Endometrium (tissue), 2 donors: ENCODE results near the gene POLE.

ENCODE experiments used
- FAIRE-seq: peaks from 2 replicates; lab custom pipeline; 2012; peaks lifted over from hg19 to GRCh38; lab: Jason Lieb, UNC
- donor health status: control.
- donor health status: control.

Gene POLE

GRCh38 chr12:132685400-132685799 is 1.7 kb downstream of the POLE start:
- no peak for FAIRE-seq

GRCh38 chr12:132677492-132677891 is 9.7 kb downstream of the POLE start:
- no peak for FAIRE-seq

DNA sequence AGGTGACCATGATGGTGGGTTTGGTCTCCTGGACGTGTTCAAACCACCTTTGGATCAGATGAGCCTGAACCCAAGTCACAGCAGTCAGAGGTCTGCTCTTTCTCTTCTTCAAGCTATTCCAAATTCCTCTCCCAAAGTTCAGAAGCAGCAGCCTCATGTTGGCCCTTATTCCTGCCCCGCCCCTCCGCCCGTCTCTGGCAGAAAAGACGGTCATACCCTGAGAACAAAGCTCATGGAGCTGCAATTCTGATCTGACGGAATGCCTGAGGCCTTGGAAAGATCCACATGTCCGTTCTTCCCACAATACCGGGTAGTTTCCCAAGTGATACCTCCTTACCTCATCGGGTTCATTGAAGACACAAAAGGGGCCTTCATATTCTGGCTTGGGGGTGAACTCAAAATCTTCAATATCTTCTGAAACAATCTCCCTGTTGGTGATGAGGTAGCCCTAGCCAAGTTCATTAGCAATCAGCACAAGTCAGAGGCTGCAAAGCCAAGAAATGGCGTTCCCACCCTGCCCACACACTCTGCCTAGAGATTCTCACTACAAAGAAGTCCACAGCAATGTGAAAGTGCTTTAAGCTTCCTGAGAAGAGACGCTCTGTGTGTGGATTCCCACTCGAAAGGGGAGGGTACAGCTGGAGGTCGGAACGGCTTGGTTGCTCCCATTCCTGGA is 11.2 kb downstream of the POLE start:
- FAIRE-seq, result no peak

- FAIRE-seq, result no peak
Observed at GRCh38 chr12:132674561-132674960, 12.6 kb downstream of the POLE start.

- FAIRE-seq, result no peak
Observed at GRCh38 chr12:132673288-132674179, 13.6 kb downstream of the POLE start.

- FAIRE-seq, result no peak
Observed at GRCh38 chr12:132672678-132673077, 14.5 kb downstream of the POLE start.

- FAIRE-seq, result no peak
Observed at GRCh38 chr12:132672116-132672515, 15.0 kb downstream of the POLE start.

GRCh38 chr12:132669166-132669879 is 17.8 kb downstream of the POLE start:
- FAIRE-seq, result no peak

DNA sequence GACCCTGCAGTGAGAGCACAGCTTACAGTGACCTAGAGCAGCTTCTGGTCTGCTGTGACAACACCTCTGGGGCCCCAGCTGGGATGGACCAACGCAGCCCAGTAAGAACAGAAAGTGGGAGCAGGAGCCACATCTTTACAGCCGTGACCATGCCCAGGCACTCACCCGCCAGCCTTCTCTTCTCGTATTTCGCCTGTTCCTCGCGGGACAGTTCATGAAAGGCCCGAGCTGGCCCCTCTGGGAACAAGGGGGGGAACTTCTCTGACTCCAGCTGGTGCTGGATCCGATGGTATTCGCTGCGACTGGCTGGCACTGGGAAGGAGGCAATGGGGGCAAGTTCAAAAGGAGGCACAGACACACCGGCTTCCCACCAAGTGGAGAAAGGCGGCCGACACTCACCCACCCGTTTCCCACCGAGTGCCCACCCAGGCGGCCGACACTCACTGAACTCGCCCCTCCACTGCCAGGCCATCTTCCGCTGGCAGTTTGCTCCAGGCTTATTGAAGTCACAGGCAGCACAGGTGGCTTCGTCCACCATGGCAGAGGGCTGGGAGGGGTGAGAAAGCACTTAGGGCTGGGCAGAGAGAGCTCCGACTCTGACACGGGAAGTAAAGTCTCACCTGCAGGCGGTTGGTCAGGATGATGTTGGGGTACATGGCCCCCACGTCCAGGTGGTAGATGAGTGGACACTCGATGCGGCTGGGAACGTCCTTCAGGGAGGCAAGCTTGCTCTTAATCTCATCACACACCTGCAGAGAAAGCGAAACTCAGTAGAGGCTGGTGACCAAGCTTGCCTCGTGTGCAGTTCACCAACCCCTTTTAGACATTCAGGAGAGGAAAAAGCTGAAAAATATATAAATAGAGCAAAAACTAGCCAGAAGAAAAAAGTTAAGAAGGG is 18.7 kb downstream of the POLE start:
- no peak for FAIRE-seq

GRCh38 chr12:132665794-132666193 is 21.3 kb downstream of the POLE start:
- no peak for FAIRE-seq

GRCh38 chr12:132665149-132665491 is 22.0 kb downstream of the POLE start:
- no peak for FAIRE-seq

GRCh38 chr12:132664206-132665148 is 22.7 kb downstream of the POLE start:
- FAIRE-seq, result no peak

- FAIRE-seq, result no peak
Observed at GRCh38 chr12:132662901-132663755, 24.0 kb downstream of the POLE start.

GRCh38 chr12:132661972-132662371 is 25.2 kb downstream of the POLE start:
- FAIRE-seq, result no peak

GRCh38 chr12:132660996-132661395 is 26.1 kb downstream of the POLE start:
- FAIRE-seq, result no peak

- FAIRE-seq, result no peak
Observed at GRCh38 chr12:132660052-132660451, 27.1 kb downstream of the POLE start.

DNA sequence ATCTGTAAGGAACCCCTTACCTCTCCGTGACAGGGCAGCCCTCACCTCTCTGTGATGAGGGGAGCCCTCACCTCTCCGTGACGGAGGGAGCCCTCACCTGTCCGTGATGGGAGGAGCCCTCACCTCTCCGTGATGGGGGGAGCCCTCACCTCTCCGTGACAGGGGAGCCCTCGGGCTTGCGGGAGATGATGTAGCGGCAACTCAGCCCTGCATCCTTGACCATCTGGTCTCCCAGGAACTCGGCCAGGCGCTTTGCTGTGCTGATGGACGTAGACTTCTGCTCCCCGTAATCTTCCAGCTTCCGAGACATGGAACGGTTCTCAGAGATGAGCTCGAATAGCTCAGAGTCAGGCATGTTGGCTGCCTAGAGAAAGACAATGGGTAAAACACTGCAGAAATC is 28.0 kb downstream of the POLE start:
- FAIRE-seq, result no peak

- no peak for FAIRE-seq
Observed at GRCh38 chr12:132658149-132658894, 28.8 kb downstream of the POLE start.
